MM.1S (cell line): ENCODE data around the gene SP9.

Experiments used
- CTCF ChIP-seq: fragments of 300-600 bp; sonication (generic); IDR thresholded peaks from 2 replicates; pipeline ENCODE4 v1.5.1; 2016; ENCODE audit warnings: antibody characterized with exemption, low read length, mixed read lengths
- EZH2 ChIP-seq: fragments of 300-600 bp; sonication (generic); optimal IDR thresholded peaks from 2 replicates; pipeline ENCODE3; 2017; ENCODE audit warnings: low read depth, mild to moderate bottlenecking, antibody characterized with exemption, low read length, mixed read lengths

- TF ChIP-seq CTCF: no peak
- TF ChIP-seq EZH2: no peak
Observed at GRCh38 chr2:174383796-174384195, 49.0 kb downstream of the SP9 start.
